NOMO-1 (cell line): Measurements from ENCODE around the gene FOXO3.
"Not testable (repeated sequence)": the region's sequence is repeated elsewhere in the genome, so short reads cannot be mapped to it uniquely, and the experiment has no call there.

Experiments used
- DNase-seq, 2 experiments: peaks; one replicate each; lab custom pipeline; 2025; ENCODE audit not compliant: unreplicated experiment in 2 of 2; lab: John Stamatoyannopoulos, UW

FOXO3 gene

GRCh38 chr6:108560463-108561308, at the start of gene FOXO3:
Gene FOXO3 (plus strand): TSS chr6:108560917. CDS start chr6:108561209, 292 bp downstream.
- peak; percentile 49 to 73 for DNase-seq

GRCh38 chr6:108518714-108519576, 41.8 kb upstream of the FOXO3 start:
- peak in 1 of 2 experiments; percentile 5 for DNase-seq

GRCh38 chr6:108521616-108522107, 39.1 kb upstream of the FOXO3 start:
- no peak for DNase-seq

GRCh38 chr6:108523697-108524096, 37.0 kb upstream of the FOXO3 start:
- DNase-seq, result peak in 1 of 2 experiments; percentile 3

GRCh38 chr6:108524528-108525248, 36.0 kb upstream of the FOXO3 start:
- no peak for DNase-seq

GRCh38 chr6:108526739-108527174, 34.0 kb upstream of the FOXO3 start:
- peak in 1 of 2 experiments; percentile 33 for DNase-seq

GRCh38 chr6:108528878-108529277, 31.8 kb upstream of the FOXO3 start:
- no peak for DNase-seq

- DNase-seq, result no peak
Measured at GRCh38 chr6:108531332-108531731, 29.4 kb upstream of the FOXO3 start.

DNA sequence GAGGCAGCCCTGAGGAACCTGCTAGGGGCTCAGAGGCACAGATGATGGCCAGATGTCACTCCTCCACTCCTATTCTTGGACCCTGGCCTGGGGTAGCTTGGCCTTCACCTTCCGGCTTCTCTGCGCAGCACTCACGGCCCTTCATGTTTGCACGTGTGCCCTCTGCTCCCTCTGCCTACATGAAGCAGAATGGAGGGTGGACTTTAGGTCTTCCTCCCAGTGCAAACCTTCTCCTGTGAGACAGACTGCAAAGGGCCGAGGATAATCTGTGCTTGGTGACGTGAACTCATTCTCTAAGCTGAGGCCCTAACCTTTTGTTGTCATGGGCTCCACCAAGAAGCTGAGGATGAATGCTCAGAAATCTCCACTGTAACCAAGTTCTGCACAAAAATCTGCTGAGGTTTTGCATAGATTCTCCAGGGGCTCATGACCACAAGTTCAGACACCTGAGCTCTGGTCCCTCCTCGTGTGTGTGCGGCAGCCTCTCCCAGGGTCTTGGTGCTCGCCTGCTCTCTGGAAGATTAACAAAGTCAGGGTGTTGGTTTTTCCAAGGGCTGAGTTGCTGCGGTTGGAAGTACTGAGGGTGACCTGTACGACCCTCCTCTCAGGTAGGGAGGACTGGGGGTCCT, 25.5 kb upstream of the FOXO3 start:
- DNase-seq, result no peak

DNA sequence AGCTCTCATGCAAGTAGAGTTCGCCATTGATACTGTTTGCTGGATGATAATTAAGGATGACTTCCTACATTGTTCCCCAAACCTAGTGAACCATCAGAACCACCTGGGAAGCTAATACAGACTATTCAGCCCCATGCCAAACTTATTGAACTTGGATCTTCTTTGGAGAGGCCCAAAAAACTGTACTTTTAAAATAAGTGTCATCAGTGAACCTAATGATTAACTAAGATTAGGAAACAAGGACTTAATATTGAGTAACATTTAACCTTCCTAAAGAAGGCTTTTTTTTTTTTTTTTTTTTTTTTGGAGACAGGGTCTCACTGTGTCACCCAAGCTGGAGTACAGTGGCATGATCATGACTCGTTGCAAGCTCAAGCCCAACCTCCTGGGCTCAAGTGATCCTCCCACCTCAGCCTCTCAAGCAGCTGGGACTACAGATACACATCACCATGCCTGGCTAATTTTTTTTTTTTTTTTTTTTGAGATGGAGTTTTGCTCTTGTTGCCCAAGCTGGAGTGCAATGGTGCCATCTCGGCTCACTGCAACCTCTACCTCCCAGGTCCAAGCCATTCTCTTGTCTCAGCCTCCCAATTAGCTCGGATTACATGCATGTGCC, 24.7 kb upstream of the FOXO3 start:
- DNase-seq, result not testable (repeated sequence)

- peak; percentile 45 to 66 for DNase-seq
Measured at GRCh38 chr6:108541843-108542759, 18.6 kb upstream of the FOXO3 start.

GRCh38 chr6:108543175-108543940, 17.4 kb upstream of the FOXO3 start:
- DNase-seq, result no peak

DNA sequence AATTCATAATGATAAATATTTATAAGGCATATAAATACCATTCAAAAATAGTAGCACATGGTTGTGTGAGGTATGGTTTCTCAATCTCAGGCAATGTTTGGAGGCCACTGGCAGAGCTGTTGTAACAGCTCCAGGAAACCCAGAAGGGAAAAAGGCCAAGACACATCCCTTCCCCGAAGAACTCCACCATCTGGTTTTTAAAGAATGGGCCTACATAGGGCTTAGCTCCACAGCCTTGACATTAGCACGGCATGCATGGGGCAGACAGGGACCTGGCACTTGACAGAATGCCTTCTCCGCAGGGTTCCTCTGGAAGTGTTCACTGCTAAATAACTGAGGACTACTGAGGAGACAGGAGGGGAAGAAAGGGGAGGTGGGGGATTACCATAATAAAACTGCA, 16.1 kb upstream of the FOXO3 start:
- DNase-seq, result no peak

GRCh38 chr6:108546079-108547049, 14.4 kb upstream of the FOXO3 start:
- peak in 1 of 2 experiments; percentile 28 for DNase-seq

DNA sequence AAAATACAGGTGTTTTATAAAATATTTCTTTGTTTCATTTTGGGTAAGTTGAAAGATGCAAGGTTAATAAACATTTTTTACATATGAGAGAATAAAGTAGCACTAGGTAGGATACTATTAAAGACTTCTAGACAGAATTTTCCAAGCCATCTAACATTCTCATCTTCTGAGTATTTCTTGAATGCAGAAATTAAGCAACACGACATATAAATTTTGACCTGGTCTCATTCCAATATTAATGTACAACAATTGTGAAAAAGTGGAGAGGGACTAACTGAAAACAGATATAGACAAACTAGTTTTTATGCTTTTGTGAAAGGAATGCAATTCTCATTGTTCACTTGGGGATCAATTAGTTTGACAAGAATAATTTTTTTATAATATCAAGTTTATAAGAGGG, 11.5 kb upstream of the FOXO3 start:
- no peak for DNase-seq

- no peak for DNase-seq
Measured at GRCh38 chr6:108549741-108550140, 11.0 kb upstream of the FOXO3 start.

DNA sequence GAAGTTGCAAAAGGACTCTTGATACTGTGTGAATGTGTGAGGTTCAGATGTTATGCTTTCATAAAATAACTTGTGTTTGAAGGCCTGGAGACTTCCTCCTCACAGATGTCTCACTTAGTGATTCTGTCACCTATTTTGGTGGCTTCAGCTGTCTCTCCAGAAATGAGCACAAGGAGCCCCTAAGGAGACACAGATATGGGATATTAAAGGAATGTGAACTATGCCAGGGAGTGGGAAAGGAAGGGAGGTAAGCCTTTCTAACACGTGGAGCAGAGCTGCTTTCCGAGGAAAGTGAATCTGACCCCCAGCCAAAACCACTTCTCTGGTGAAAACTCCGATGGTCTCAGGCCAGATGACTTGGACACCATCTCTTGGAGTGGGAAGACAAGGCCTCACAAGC, 10.5 kb upstream of the FOXO3 start:
- no peak for DNase-seq
